ELF-1 (cell line): ENCODE results near the gene RRP12.

Experiments used
- DNase-seq: peaks from one replicate; pipeline ENCODE4 v3.0.0-alpha.2; 2016; ENCODE audit warnings: low read depth, low spot score

Gene RRP12

DNA sequence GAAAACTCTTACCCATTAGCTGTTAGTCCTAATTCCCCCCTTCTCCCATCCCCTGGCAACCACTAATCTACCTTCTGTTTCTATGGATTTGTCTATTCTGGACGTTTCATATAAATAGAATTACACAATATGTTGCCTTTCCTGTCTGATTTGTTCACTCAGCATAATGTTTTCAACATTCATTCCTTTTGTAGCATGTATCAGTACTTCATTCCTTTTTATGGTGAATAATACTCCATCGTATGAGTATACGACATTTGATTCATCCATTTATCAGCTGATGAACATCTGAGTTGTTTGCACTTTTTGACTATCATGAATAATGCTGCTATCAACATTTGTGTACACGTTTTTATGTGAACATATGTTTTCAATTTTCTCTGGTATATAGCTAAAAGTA lies 86.5 kb downstream of the RRP12 start:
- DNase-seq, result no peak

DNA sequence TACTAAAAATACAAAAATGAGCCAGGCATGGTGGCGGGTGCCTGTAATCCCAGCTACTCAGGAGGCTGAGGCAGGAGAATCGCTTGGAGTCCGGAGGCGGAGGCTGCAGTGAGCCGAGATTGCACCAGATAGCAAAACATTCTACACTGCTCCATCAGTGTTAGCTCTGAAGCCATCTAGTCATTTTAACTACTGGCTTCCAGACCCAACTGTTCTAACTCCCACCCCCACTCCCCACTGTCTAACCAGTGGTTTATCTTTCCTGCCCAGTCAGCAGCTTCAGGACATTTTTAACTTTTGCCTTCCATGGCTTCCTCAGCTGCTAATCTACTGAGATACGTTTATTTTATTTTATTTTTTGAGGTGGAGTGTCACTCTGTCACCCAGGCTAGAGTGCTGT lies 88.2 kb downstream of the RRP12 start:
- DNase-seq, result no peak

DNA sequence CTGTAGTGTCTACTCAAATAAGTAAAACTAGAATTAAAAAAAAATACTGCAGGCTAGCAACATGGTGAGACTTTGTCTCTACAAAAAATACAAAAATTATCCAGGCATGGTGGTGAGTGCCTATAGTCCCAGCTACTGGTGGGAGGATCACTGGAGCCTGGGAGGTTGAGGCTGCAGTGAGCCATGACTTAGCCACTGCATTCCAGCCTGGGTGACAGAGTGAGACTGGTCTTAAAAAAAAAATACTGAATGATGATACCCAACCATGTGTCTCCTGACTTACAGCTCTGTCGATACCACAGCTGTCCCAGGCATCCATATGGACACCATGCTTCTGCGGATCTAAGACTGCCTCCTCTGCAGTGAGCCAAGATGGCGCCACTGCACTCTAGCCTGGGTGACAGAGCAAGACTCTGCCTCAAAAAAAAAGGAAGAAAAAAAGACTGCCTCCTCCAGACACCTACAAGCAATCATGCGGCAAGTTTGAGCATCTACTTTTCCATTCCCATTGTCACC lies 90.0 kb downstream of the RRP12 start:
- no peak for DNase-seq

DNA sequence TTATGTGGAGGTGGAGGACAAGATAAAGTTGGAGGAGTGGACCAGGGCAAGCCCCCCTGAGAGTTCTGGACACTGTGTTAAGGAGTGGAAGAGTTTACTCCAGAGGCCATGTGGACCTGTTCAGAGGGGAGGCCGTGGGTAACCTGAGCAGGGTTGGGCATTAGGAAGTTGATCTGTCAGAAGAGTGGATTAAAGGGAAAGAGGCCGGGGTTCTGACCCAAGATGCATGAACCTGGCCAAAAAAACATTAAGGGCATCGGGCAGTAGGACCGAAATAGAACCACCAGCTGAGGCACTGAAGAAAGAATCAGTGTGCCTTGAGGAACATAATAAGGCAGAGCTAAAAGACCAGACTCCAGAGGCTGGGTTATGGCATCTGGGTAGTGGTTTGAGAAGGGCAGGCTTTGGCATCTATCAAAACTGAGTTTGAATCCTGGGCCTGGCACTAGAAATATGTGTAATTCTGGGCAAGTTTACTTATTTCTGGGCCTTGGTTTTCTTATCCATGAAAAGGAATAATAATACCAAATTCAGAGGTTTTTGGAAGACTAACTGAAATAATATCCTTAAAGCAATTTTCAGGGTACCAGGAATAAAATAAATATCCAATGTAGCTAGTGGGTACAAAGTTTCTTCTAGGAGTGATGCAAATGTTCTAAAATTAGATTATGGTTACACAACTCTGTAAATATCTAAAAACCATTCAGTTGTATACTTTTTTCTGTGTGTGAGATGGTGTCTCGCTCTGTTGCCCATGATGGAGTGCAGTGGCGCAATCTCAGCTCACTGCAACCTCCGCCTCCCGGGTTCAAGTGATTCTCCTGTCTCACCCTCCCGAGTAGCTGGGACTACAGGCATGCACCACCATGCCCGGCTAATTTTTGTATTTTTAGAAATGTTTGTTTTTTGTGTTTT lies 93.0 kb downstream of the RRP12 start:
- no peak for DNase-seq

DNA sequence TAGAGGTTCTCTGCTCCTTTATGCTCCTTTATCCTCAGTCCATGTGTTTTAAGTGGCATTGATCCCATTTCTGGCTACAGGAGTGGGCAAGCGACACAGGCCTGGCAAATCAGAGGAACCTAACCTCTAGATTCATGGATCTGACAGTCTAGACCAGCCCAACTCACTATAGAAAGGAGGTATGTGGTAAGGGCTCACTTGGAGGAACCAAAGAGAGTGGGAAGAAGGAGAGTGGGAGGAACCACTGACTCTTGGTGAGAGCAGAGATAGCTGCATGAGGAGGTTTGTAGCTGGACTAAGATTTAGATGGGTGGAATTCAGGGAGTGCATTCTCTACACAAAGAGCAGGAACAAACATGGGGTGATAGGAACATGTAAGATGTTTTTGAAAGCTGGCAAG lies 93.7 kb downstream of the RRP12 start:
- no peak for DNase-seq
